ENCODE measurements around the gene SLC19A2. TPM values are rescaled to one million over a fixed set of nuclear protein-coding genes. Genes with fewer than 3 reads are reported as not detected.

SLC19A2 gene
- total and polyA plus RNA-seq, 2 of the 8 experiments (the other 6 are each of a cell fraction or from before 2014, with no cell fraction given): 21.2 to 23.2 TPM

DNA sequence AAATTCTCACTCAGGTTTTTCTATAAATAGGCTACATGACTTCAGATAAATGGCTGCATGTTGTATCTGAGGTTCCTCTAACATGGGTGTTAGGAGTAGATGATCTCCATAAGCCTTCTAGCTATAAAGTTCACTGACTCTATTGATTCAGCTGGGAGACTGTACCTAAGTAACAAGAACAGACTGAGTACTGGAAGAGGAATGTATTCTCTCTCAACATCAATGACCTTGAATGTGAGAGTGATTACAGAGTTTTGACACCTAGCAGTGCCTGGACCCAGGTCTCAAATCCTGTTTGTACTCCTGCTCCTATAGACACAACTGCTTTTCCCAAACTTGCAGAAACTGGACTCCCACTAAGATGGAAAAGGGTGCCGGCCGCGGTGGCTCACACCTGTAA, 8.6 kb upstream of the SLC19A2 start:
- POLR2A ChIA-PET (ENCODE audit: partially characterized antibody): no interaction called here
- no peaks in the 10 kb centered on the region for H3K79me2 ChIP-seq (ENCODE audit: control insufficient read depth in 1 of 2, insufficient read depth in 2 of 2, low read length in 2 of 2)
- no peaks in the 10 kb centered on the region for H4K20me1 ChIP-seq (replicated peaks in 1 of 2; ENCODE audit: control insufficient read depth in 1 of 2, insufficient read depth in 2 of 2, low read length in 2 of 2)
- no peak overlapping the region for H3K27ac ChIP-seq (ENCODE audit: low read depth, low read length)
- no peaks in the 10 kb centered on the region for H3K79me1 ChIP-seq (ENCODE audit: low read depth, low read length)
- no peaks in the 10 kb centered on the region for H3K27me3 ChIP-seq (replicated peaks in 1 of 4; ENCODE audit: control insufficient read depth in 3 of 4, extremely low read depth in 1 of 4, insufficient read depth in 3 of 4, low read length in 3 of 4)
- DNase-seq (ENCODE audit: low read depth in 1 of 2, low spot score in 2 of 2): no peak
- FAIRE-seq: no peak
- no peaks in the 10 kb centered on the region for H3K23me2 ChIP-seq (ENCODE audit: low read depth, low read length)
- no peak overlapping the region for H4K8ac ChIP-seq (ENCODE audit: extremely low read depth, insufficient read depth, low read length)
- no peak for TF ChIP-seq CBX8 (IDR thresholded peaks at IDR 0.05; ENCODE audit: borderline replicate concordance, low read depth, low read length)
- H2AFZ ChIP-seq (ENCODE audit: low read length): no peak overlapping the region
- no peak overlapping the region for H2BK20ac ChIP-seq (ENCODE audit: low read length)
- H3K4me1 ChIP-seq (replicated peaks in 1 of 4; ENCODE audit: control insufficient read depth in 3 of 4, insufficient read depth in 4 of 4, low read length in 3 of 4): no peaks in the 10 kb centered on the region
- H3K18ac ChIP-seq (ENCODE audit: extremely low read depth, low read length): no peak overlapping the region
- H2BK120ac ChIP-seq (replicated peaks; ENCODE audit: low read depth, low read length): no peak overlapping the region
- H4K91ac ChIP-seq (replicated peaks; ENCODE audit: insufficient read length, low read length): no peak overlapping the region
- H3K4me3 ChIP-seq (ENCODE audit: extremely low read depth in 1 of 4, insufficient read depth in 2 of 4, low read depth in 3 of 4, low read length in 4 of 4): no peak overlapping the region
- no peak overlapping the region for H4K5ac ChIP-seq (ENCODE audit: insufficient read length, low read depth, low read length)
- H2BK12ac ChIP-seq (ENCODE audit: low read depth, low read length): no peak overlapping the region
- H3K9ac ChIP-seq (replicated peaks in 1 of 4; ENCODE audit: extremely low read depth in 1 of 4, low read depth in 3 of 4, low read length in 3 of 4): no peak overlapping the region
- H3K4me2 ChIP-seq (ENCODE audit: insufficient read depth in 1 of 2, low read depth in 2 of 2, low read length in 2 of 2): no peak overlapping the region
- H3K23ac ChIP-seq (ENCODE audit: insufficient read length): no peak overlapping the region
- H2BK5ac ChIP-seq (ENCODE audit: low read depth, low read length): no peak overlapping the region
- no peak overlapping the region for H2AK5ac ChIP-seq (ENCODE audit: low read depth, low read length)
- CTCF ChIA-PET (ENCODE audit: partially characterized antibody): interaction anchor here (0.9 kb wide), 1 partner anchor 10 kb away, joined by 3 read pairs; no protein-coding TSS in a partner anchor
- no peak overlapping the region for H3K56ac ChIP-seq (replicated peaks; ENCODE audit: insufficient read length, low read depth, low read length)
- no peak overlapping the region for H3K4ac ChIP-seq (replicated peaks; ENCODE audit: insufficient read length, low read depth, low read length)
- no peak overlapping the region for H2BK15ac ChIP-seq (ENCODE audit: low read length)
- H3K36me3 ChIP-seq (ENCODE audit: control insufficient read depth in 2 of 4, insufficient read depth in 4 of 4, low read length in 3 of 4): no peaks in the 10 kb centered on the region
- 92% methylated on average over 3 of the region's 3 CpGs; no CpG with 5 or more reads in 1 of the 2 experiments for WGBS, 2 experiments (ENCODE audit: extremely low coverage in 1 of 2, insufficient coverage in 1 of 2, insufficient read length in 1 of 2, insufficient replicate concordance in 2 of 2, low coverage in 1 of 2, low lambda C conversion rate in 2 of 2, missing lambda C conversion rate in 1 of 2)
- H3K14ac ChIP-seq (ENCODE audit: insufficient read length): no peak overlapping the region
- H3K9me3 ChIP-seq (ENCODE audit: insufficient read depth in 2 of 2, low read depth in 1 of 2, low read length in 1 of 2): no peaks in the 10 kb centered on the region

Data from H1 (cell line).